GM12874 (cell line): ENCODE data around the gene CD7.

Experiments
- CTCF ChIP-seq: IDR thresholded peaks from 2 replicates; pipeline ENCODE4 v1.5.1; 2011; ENCODE audit warnings: low read depth, mild to moderate bottlenecking, control low read depth, low read length, moderate library complexity; ENCODE audit not compliant: insufficient read depth

Gene CD7

GRCh38 chr17:82317394-82318168, at the start of gene CD7:
Gene CD7 (minus strand): TSS chr17:82317608. CDS start chr17:82317495, 113 bp downstream.
- TF ChIP-seq CTCF = no peak

GRCh38 chr17:82366749-82367148, 49.3 kb upstream of the CD7 start:
- TF ChIP-seq CTCF = no peak

- no peak for TF ChIP-seq CTCF
Measured at GRCh38 chr17:82365606-82366295, 48.3 kb upstream of the CD7 start.

- TF ChIP-seq CTCF = no peak
Measured at GRCh38 chr17:82361885-82362633, 44.7 kb upstream of the CD7 start.

- no peak for TF ChIP-seq CTCF
Measured at GRCh38 chr17:82358465-82359350, 41.3 kb upstream of the CD7 start, which contains the start of gene TEX19. Gene TEX19 (plus strand): TSS chr17:82359247. CDS start chr17:82362151, 2,904 bp downstream.

GRCh38 chr17:82357394-82357793, 40.0 kb upstream of the CD7 start:
- no peak for TF ChIP-seq CTCF
